Right lobe of liver (tissue), 6 donors: ENCODE data around the gene MED31. TPM values are rescaled to one million over a fixed set of nuclear protein-coding genes. Genes with fewer than 3 reads are reported as not detected.
"Not testable (repeated sequence)": the region's sequence is repeated elsewhere in the genome, so short reads cannot be mapped to it uniquely, and the experiment has no call there.

Experiments
- ATAC-seq, 4 donors: fragments of 200-7000 bp; cut with Tn5 transposase; one replicate each; pipeline ENCODE4 v1.9.1; 2020; ENCODE audit warnings: mild to moderate bottlenecking in 4 of 4, moderate library complexity in 4 of 4
- DNase-seq, 3 donors: peaks; one replicate each; pipeline ENCODE4 v3.0.0-alpha.2; 2020
- H3K27ac ChIP-seq, 3 donors: fragments of 200-600 bp; one replicate each; pipeline ENCODE4 v1.8.0; 2022
- H3K27me3 ChIP-seq, 2 donors: fragments of 200-600 bp; one replicate each; pipeline ENCODE4 v1.8.0; 2022
- H3K36me3 ChIP-seq, 4 donors: fragments of 200-600 bp; sonication (generic) in 1 of 4; one replicate each; pipeline versions ENCODE4 v1.5.1 to v1.8.0; 2017 to 2022; ENCODE audit warnings: control low read depth in 1 of 4
- H3K4me1 ChIP-seq, 4 donors: fragments of 200-600 bp; sonication (generic) in 1 of 4; one replicate each; pipeline versions ENCODE4 v1.5.1 to v1.8.0; 2017 to 2022; ENCODE audit warnings: control low read depth in 1 of 4
- H3K4me3 ChIP-seq, 3 donors: fragments of 200-600 bp; one replicate each; pipeline ENCODE4 v1.8.0; 2022
- H3K9me3 ChIP-seq, 4 donors: fragments of 200-600 bp; sonication (generic) in 1 of 4; one replicate each; pipeline versions ENCODE4 v1.5.1 to v1.8.0; 2017 to 2022; ENCODE audit warnings: control low read depth in 1 of 4
- POLR2A ChIP-seq: fragments of 450-650 bp; IDR thresholded peaks from one replicate; pipeline ENCODE4 v1.6.1; 2017; ENCODE audit warnings: antibody characterized with exemption, mild to moderate bottlenecking
- WGBS: methylation state at CpG from one replicate; pipeline ENCODE4 v1.1.6; 2018; ENCODE audit warnings: low coverage, low lambda C conversion rate; ENCODE audit not compliant: insufficient coverage; ENCODE audit errors: missing lambda C conversion rate; 5-methylcytosine and 5-hydroxymethylcytosine counted together
- intact Hi-C, 2 donors: fragments of 100-400 bp; cut with DNase I; formaldehyde crosslinking; loops; one replicate each; pipeline versions ENCODE4 v1.11.2 to v1.14.1; 2022
- total RNA-seq, 6 experiments: library from RNA; depleted of rRNA in 2 of 6; stranded (reverse); fragments of >200 nt in 2 of 6; fragmentation: NEBNext Ultra II Directional in 3 of 6; extraction: Animal tissue kit (Norgen Biotek cat#: 25700) in 3 of 6; gene quantifications; one replicate each; pipeline versions ENCODE4 v1.1.0 to v1.2.4, GENCODE V29; 2016 to 2023
- TF ChIP-seq, protein P1 (sequence below), 4 donors: fragments of 200-600 bp in 3 of 4; fragments of 450-650 bp in 1 of 4; IDR thresholded peaks; one replicate each; pipeline versions ENCODE4 v1.5.1 to v1.8.0; 2016 to 2022; ENCODE audit warnings: antibody characterized with exemption in 4 of 4, mild to moderate bottlenecking in 2 of 4
- donor health status: DM: no; HTN: yes; CAD: no.
- donor health status: DM: no; HTN: no; CAD: no.
- donor health status: DM: no; HTN: no; CAD: no.
- donor health status: DM: no; HTN: yes; CAD: no.
- donor health status: DM: no; HTN: yes; CAD: no.

MED31 gene
- total RNA-seq, 6 experiments from 2014 or later = 3.5 to 10.7 (median 7.4) TPM

DNA sequence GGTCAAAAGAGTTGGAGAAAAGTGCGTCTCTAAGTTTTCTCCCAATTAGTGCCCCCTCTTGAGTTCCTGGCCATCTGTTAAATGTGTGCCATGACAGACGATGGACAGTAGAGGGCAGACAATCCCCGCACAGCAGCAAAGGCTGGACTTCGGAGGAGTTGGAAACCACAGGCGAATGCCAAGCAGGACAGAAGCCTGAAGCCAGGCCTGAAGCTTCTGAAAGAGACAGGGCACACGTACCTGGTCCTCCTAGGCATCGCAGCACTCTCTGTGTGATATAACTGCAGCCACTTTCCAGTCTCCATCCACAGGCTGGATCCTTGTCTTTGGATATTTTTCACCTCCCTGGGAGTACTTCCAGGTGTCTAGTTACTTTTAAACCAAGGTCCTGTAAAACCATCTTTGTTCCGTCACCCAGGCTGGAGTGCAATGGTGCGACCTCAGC is 14.7 kb upstream of the MED31 start:
- TF ChIP-seq POLR2A = no peak
- TF ChIP-seq, protein P1, sequence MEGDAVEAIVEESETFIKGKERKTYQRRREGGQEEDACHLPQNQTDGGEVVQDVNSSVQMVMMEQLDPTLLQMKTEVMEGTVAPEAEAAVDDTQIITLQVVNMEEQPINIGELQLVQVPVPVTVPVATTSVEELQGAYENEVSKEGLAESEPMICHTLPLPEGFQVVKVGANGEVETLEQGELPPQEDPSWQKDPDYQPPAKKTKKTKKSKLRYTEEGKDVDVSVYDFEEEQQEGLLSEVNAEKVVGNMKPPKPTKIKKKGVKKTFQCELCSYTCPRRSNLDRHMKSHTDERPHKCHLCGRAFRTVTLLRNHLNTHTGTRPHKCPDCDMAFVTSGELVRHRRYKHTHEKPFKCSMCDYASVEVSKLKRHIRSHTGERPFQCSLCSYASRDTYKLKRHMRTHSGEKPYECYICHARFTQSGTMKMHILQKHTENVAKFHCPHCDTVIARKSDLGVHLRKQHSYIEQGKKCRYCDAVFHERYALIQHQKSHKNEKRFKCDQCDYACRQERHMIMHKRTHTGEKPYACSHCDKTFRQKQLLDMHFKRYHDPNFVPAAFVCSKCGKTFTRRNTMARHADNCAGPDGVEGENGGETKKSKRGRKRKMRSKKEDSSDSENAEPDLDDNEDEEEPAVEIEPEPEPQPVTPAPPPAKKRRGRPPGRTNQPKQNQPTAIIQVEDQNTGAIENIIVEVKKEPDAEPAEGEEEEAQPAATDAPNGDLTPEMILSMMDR (IDR thresholded peaks at IDR 0.05) = peak; percentile 86 to 90 (median 88)
- H3K4me1 ChIP-seq = peaks cover 0 to 13% (median 0%) of the 10 kb centered on the region in 4 donors
- 8% methylated on average over 5 of the region's 9 CpGs for WGBS

DNA sequence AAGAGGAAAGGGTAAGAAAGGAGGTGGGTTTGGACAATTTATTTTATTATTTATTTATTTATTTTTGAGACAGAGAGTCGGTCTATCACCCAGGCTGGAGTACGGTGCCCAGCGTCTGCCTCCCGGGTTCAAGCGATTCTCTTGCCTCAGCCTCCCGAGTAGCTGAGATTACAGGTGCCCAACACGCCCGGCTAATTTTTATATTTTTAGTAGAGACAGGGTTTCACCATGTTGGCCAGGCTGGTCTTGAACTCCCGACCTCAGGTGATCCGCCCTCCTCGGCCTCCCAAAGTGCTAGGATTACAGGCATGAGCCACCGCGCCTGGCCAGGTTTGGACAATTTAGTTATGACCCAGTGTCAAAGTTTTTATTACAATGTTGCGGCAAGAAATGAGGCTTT is 11.8 kb upstream of the MED31 start:
- intact Hi-C loops = loop anchor here in 1 of 2 donors (10.0 kb wide), 1 partner anchor 342 kb away; no protein-coding TSS in a partner anchor
- ATAC-seq = not testable (repeated sequence)

More for the DNA sequence above, 14.7 kb upstream of the MED31 start:
- DNase-seq (peak; percentile 66 to 81 (median 79)), ATAC-seq (peak; percentile 97 to 100 (median 98))
- intact Hi-C loops = loop anchor here in 1 of 2 donors (10.0 kb wide), 1 partner anchor 339 kb away; no protein-coding TSS in a partner anchor
- no peaks in the 10 kb centered on the region for H3K36me3 ChIP-seq
- H3K9me3 ChIP-seq = no peaks in the 10 kb centered on the region
- no peaks in the 10 kb centered on the region for H3K27me3 ChIP-seq
- no peak overlapping the region for H3K4me3 ChIP-seq
- no peak overlapping the region for H3K27ac ChIP-seq

DNA sequence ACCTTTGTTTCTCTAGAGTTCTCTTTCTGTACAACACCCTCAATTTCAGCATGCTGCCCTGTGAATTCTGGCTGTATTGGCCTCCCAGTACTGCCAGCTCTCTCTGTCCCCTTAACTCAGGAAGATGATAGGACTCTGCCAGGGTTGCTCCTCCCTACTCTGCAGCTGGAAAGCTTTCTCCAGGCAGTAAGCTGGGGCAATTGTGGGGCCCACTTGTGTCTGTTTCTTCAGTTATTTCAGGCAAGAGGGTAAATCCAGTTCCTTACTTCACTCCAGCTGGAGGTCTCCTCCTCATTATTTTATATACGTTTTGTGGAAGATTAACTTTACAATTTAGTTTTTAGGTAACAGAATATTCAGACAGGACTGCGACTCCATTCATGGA is 10.1 kb upstream of the MED31 start:
- DNase-seq (no peak), ATAC-seq (no peak)
- Histone ChIP-seq H3K4me1 (peaks cover 0 to 5% (median 0%) of the 10 kb centered on the region in 4 donors), H3K36me3 (no peaks in the 10 kb centered on the region), H3K4me3 (no peak overlapping the region), H3K9me3 (no peaks in the 10 kb centered on the region), H3K27ac (no peak overlapping the region), H3K27me3 (no peaks in the 10 kb centered on the region)
- intact Hi-C loops = loop anchor here in 1 of 2 donors (10.0 kb wide), 1 partner anchor 343 kb away; no protein-coding TSS in a partner anchor
- 75% methylated on average over 2 of the region's 2 CpGs for WGBS
- TF ChIP-seq, protein P1 (IDR thresholded peaks at IDR 0.05) = no peak
- no peak for TF ChIP-seq POLR2A

More for the DNA sequence above, 11.8 kb upstream of the MED31 start:
- H3K36me3 ChIP-seq, H3K27me3 ChIP-seq, H3K9me3 ChIP-seq, H3K4me3 ChIP-seq, H3K27ac ChIP-seq, H3K4me1 ChIP-seq, DNase-seq: not testable (repeated sequence)
- WGBS = 91% methylated on average over 13 of the region's 14 CpGs

DNA sequence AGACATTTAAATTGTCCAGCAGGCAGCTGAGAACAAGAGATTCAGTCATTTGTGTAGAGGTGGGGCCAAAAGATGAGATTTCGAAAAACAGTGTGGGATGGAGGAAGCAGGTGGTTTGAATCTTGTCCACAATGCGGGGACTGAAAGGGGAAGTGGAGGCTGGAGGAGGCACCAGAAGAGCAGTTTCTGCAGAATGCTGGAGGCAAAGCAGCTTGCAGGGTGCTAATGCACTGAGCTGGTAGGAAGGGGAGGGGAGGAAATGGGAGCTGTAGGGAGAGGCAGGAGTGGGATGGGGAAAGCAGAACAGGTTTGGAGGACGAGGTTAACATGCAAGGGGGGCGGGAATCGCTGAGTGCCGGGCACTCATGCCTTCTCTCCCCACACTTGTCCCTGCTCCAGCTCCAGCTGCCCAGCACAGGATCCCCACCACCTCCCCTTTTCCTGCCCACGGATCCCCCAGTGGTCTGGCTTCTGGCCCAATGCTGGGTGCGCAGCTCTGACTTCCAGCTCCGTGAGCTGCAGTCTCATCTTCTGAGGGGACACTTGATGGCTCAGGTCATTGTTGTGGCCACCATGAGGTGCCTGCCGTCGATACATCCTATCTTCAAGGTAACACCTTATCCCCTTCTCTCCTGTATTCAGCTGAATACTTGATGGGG is 9.5 kb upstream of the MED31 start:
- Histone ChIP-seq H3K27me3 (no peaks in the 10 kb centered on the region), H3K9me3 (no peaks in the 10 kb centered on the region), H3K36me3 (no peaks in the 10 kb centered on the region), H3K4me3 (no peak overlapping the region), H3K4me1 (no peaks in the 10 kb centered on the region), H3K27ac (no peak overlapping the region)
- TF ChIP-seq, protein P1 (IDR thresholded peaks at IDR 0.05) = no peak
- TF ChIP-seq POLR2A = no peak
- 51% methylated on average over 6 of the region's 11 CpGs for WGBS
- DNase-seq = no peak
- intact Hi-C loops = loop anchor here in 1 of 2 donors (10.0 kb wide), 1 partner anchor 344 kb away; no protein-coding TSS in a partner anchor
- ATAC-seq = peak in 2 of 4 donors; percentile 14 to 34

DNA sequence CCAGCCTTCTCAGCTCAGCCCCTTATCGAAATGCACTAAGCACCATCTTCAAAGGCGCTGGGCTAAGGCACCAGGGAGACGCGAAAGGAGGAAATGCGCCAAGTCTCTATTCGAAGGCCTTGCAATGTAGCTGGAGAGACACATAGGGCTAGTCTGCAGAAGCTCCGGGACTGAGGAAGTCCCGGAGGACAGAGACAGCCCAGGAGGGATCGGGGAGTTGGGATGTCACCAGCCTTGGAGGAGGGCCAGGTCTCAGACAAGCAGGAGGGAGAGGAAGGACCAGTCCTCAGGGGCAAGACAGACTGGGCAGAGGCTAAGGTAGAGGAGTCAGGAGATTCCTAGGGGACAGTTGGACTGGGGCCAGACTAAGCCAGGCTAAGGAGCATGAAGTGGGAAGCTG is 8.7 kb upstream of the MED31 start:
- H3K9me3 ChIP-seq = no peaks in the 10 kb centered on the region
- no peak for TF ChIP-seq POLR2A
- DNase-seq = no peak
- no peak overlapping the region for H3K27ac ChIP-seq
- ATAC-seq = no peak
- WGBS = 63% methylated on average over 6 of the region's 9 CpGs
- intact Hi-C loops = loop anchor here in 1 of 2 donors (10.0 kb wide), 1 partner anchor 345 kb away; no protein-coding TSS in a partner anchor
- no peaks in the 10 kb centered on the region for H3K27me3 ChIP-seq
- H3K36me3 ChIP-seq = no peaks in the 10 kb centered on the region
- no peaks in the 10 kb centered on the region for H3K4me1 ChIP-seq
- H3K4me3 ChIP-seq = no peak overlapping the region

DNA sequence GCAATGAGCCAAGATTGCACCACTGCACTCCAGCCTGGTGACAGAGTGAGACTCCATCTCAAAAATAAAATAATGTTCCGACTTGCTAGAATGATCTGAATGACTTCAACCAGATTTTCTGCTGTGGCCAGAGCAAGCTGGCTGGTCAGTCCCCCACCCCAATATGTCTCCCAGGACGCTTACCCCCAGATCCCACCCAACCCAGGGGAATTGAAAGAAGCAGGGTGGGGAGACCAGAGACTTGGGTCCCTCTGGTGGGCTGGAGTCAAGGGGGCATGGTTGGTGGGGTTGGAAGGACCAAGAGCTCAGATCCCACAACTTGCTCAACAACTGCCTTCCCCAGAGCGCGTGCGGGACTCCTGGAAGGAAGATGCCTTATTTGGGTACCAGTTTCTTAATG is 7.0 kb upstream of the MED31 start:
- 93% methylated on average over 3 of the region's 5 CpGs for WGBS
- H3K4me3 ChIP-seq, intact Hi-C loops, H3K27me3 ChIP-seq, H3K9me3 ChIP-seq, H3K36me3 ChIP-seq, DNase-seq, H3K27ac ChIP-seq, H3K4me1 ChIP-seq, ATAC-seq: not testable (repeated sequence)
